NCI-H2171 treated with DMSO at 0.1 percent for 48 hours (cell line): ENCODE results near the gene XPNPEP1.
"Not testable (repeated sequence)": the region's sequence is repeated elsewhere in the genome, so short reads cannot be mapped to it uniquely, and the experiment has no call there.

Experiments used
- DNase-seq: peaks from one replicate; lab custom pipeline; 2025; lab: John Stamatoyannopoulos, UW

XPNPEP1 gene

GRCh38 chr10:109924087-109924486 lies 776 bp upstream of the XPNPEP1 start:
- no peak for DNase-seq

GRCh38 chr10:109922358-109922975 lies 844 bp downstream of the XPNPEP1 start:
- DNase-seq: no peak

- DNase-seq: no peak
These were observed 3.3 kb downstream of the XPNPEP1 start for GRCh38 chr10:109920016-109920415.

DNA sequence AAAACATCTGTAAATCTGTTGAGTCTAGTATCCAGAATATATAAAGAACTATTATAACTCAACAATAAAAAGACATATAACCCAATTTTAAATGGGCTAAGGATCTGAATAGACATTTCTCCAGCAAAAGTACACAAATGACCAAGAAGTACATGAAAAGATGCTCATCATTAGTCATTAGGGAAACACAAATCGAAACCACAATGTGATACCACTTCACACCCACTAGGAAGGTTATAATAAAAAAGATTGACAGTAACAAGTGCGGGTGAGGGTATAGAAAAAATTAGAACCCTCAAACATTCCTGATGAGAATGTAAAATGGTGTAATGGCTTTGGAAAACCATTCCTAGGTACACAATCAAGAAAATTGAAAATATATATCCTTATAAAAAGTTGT lies 4.1 kb downstream of the XPNPEP1 start:
- DNase-seq: no peak

DNA sequence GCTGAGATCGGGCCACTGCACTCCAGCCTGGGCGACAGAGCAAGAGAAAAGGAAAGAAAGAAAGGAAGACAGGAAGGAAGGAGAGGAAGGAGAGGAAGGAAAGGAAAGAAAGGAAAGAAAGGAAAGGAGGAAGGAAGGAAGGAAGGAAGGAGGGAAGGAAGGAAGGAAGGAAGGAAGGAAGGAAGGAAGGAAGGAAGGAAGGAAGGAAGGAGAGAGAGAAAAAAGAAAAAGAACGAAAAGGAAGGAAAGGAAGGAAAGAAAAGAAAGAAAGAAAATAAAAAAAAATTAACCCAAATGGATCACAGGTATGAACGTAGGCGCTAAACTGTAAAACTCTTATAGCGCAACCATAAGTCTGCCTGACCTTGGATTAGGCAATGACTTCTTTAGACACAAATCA lies 4.6 kb downstream of the XPNPEP1 start:
- not testable (repeated sequence) for DNase-seq

DNA sequence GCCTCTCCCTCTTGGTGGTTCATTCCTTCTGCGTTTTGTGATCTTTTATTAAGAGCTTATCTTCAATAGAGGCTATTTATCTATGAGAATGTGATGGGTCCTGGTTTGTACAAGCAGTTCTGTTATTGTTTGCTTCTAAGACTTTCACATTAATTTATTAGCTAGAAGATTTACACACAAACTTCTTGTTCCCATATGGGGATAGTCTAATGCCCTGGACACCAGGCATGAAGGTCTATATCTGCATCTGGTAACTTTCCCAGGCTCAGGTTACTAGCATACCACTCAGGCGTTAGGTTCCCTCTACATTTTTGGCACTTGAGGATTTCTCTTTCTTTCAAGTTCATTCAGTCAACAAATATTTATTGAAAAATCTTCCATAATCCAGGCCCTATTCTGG lies 7.7 kb downstream of the XPNPEP1 start:
- no peak for DNase-seq

- no peak for DNase-seq
These were observed 8.3 kb downstream of the XPNPEP1 start for GRCh38 chr10:109914966-109915365.

- DNase-seq: peak; percentile 54
These were observed 9.9 kb downstream of the XPNPEP1 start for GRCh38 chr10:109913306-109913892.

DNA sequence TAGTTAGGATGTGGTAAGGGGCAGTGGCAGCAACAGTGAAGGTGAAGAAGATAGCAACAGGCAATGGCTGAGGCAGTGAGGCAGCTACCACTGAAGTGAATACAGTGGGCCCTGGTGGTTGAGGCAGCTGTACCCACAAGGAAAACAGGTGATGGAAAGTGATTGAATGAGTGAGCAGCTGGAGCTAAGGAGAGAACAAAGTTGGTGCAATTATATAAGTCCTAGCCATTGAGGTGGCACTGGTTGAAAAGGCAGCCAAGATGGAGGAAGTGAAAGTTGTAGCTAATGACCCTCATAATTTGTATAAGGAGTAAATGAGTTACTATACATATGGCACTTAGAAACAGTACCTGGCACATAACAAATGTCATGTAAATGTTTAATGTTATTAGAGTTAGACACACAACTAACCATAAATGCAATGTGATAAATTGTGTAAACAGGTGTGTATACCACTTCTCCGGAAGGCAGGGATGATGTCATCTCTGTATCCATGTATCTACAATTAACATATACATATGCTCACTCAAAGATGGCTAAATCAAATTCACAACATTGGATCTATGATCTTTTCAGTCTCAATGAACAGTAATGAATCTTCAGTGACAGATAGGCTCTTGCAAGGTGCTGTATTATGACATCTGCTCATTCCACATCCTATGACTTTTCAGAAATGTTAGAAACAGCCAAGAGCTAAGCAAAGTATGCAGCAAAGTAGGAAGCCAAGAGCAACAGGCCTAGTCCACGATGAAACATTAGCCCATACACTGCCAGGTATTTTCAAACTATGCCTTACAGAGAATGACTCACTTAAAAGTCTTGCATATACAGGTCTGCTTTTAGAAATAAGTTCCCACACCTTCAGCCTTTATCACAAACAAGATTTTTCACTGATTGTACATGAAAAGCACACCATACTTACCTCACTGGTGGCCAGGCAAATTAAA lies 10.7 kb downstream of the XPNPEP1 start:
- DNase-seq: peak; percentile 41

DNA sequence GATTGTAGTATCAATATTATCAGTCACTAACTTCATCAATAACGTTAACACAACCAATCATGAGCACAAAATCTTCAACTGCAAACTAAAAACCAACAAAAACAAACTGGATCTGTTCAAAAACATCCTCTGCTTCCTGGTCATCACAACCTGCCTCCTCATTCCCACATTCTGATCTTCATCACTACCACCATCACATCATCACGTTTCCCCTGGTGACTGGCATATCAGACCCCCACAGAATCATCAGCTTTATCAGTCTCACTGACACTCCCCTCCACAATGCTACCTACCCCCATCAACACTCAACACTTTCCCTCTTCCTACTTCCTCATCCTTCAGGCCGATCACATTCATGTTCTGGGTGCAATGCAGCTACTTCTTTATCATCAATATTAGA lies 11.4 kb downstream of the XPNPEP1 start:
- DNase-seq: no peak

DNA sequence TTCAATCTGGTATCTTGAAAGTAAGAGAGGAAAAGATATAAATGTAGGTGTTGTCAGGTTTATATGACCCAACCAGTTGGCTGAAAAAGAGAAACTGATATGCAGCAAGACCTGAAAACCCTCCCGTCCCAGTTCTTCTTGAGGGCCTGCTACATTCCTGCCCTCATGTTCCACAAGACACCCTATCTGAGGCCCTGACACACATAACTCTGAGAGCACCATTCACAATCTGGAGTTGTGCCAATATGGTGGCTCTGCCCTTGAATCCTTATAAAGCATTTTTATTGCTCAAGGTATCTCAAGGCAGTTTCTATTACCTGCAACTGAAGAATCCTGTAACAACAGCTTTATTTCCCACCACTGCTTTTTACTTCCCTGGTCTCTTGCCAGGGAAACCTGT lies 17.0 kb downstream of the XPNPEP1 start:
- no peak for DNase-seq

DNA sequence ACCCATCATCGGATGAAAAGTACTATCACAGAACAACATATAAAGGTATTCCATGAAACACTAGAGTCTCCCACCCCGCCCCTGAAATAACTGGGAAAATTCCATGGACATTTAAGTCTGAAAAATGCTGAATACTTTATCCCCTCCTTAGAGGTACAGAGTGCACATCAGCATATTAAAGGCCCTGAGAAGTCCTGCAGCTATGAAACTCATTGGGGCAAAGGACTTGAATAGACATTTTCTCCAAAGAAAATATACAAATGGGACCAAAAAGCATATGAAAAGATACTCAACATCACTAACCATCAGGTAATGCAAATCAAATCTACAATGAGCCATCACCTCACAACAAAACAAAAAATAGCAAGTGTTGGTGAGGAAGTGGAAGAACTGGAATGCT lies 18.9 kb downstream of the XPNPEP1 start:
- DNase-seq: no peak

DNA sequence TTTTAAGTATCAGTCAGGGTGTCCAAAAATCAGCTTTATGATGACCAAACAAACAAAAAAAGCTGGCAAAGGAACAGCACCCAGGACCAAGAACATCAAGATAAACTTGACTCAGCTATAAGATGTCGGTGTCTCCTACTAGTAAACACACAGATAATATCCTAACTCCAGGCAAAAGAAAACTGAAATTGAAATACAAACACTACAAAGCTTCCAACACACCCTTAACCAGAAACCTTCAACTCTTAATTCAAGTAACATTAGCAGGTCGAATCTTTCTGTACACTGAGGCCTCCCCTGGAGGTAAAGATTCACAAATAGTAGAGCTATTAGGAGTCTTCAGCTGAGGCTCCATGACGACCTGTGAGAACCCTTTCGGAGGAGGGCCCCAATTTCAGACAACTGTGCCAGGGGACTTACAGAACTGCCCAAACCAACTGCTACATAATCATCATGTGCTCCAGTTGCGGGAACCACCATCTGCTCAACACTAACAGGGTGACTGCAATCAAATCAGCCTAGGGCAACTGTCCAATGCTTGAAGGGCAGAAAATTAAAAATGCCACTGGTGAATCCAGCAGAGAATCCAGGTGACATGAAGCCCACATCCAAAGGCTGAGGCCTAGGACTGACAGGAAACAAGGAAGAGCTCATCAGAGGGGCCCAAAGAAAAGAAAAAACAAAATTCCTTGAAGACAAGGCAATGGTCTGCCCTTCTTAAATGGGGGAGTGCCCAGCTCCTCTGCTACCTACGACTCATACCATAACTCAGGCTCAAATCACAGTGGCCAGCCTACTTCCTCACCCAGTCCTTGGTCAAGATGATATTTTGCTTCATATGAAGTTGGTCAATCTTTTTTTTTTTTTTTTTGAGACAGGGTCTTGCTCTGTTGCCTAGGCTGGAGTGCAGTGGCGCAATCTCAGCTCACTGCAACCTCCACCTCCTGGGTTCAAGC lies 20.0 kb downstream of the XPNPEP1 start:
- peak; percentile 55 for DNase-seq

DNA sequence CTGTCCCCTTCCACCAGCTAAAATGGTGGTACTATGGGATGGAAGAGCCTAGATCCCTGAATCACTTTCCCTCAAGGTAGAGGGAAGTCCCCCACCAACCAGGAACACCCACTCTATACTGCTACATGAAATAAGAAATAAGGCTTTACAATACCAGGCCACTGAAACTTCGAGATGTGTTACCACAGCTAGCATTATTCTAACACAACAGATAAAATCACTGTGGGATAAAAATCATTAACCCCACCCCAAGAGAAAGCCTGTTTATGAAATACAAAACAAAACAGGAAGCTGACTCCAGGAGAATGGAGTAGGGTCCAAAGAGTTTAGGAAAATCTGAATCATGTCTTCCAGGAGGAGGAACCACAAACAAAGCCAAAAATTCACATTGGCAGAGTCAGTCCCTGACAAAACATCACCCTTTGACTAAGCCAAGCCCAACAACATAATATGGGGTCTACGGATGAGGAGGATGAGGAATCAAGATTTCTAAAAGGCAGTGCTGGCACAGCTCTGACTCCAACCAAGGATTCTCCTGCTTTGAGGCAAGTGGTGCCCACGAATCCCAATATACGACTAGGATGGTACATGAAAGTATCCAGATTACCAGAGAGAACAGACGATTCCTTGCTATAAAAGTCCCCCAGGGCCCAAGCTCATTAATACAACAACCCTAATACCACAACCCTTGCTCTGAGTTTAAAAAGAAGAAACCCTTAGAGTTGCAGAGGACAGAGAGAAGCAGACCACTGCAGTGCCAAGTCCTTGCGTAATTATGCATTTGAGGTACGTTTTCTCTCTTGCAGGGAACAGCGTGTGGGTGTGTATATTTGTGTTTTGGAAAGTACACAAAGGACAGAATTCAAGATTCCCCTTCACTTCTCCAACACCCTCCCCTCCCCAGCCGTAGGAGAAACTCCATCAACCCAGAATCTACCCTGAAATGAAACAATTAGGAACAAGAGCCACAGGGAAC lies 23.7 kb downstream of the XPNPEP1 start:
- DNase-seq: no peak

- DNase-seq: no peak
These were observed 24.5 kb downstream of the XPNPEP1 start for GRCh38 chr10:109898666-109899355.

DNA sequence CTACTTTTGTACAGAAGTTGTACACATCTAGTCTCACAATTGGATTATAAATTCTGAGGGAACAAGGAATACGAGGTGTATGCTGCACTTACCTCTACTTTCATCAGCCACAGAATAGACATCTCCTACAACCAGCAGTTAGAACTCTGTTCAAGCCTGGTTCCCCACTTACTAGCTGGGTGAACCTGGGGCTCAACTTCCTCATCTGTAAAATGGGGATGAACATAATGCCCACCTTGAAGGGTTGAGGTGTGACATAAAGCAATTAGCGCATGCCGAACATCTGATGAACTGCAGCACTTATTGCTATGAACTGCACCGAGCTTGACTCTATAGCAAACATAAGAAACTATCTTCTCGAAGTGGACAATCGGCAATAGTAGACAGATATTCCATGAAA lies 25.3 kb downstream of the XPNPEP1 start:
- no peak for DNase-seq

- DNase-seq: no peak
These were observed 27.5 kb downstream of the XPNPEP1 start for GRCh38 chr10:109895848-109896247.

DNA sequence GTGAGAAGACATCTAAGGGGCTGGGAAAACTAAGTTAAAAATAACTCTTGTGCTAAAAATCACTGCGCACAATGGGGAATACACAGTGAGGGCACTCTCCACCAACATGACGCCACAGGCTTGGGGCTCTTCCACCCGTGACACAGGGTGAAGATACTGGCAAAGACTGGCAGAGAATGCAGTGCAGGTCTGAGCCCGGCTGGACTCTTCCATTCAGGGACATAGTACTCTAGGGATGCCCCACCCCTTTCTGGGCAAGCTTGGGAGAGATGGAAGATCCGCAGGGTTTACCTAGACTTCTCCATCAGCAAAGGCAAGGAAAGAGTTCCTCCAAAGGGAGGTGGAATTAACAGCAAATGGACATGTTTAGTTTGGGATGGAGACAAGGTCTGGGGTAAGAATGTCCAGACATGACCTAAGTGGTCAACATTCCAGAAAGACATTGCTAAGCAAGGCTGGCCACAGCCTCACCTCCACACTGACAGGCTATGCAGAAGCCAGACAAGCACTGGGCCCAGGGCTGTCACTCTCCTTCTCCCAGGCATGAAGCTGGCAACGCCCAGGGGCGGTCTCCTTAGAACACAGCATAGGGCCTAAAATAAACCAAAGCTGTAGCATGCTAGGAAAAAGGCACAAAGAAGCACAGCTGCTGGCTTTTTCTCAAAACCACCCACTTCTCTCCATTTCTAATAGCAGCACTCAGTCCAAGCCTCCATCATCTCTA lies 28.1 kb downstream of the XPNPEP1 start:
- DNase-seq: no peak

- DNase-seq: no peak
These were observed 28.8 kb downstream of the XPNPEP1 start for GRCh38 chr10:109894516-109894915.
